ENCODE data around the gene POLA2. TPM values are rescaled to one million over a fixed set of nuclear protein-coding genes. Genes with fewer than 3 reads are reported as not detected.

POLA2 gene
- total and polyA plus RNA-seq, 4 donors = 1.5 to 6.1 (median 3.2) TPM

DNA sequence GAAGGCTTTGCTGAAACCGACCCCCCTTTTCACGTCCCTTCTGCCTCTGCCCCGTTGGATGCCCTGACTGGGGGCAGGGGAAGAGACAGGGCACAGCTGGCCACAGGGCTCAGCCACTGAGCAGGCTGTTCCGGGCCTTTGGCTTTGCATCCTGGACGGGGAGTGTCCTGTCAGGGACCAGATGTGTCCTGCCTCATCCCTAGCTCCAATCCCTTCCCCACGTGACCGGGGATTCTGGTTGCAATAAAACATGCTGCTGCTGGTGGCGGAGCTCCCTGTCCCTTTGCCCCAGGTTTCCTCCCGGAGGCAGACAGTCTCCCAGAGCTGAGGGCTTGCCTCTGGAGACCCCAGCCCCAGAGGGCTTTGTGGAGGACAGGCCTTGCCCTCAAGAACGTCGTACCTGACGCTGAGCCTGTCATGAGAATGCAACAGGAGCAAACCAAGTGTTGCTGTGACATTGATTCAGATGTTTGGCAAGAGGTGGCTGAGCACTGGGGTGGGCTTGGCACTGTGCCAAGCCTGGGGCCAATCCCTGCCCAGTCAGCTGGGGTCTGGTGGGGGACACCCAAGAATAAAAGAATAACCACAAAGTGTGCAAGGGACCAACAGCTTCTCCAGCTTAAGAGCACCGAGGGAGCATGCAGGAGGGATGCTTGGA lies 60.2 kb downstream of the POLA2 start:
- Histone ChIP-seq H3K4me3 (ENCODE audit: low read depth in 1 of 3, low read length in 3 of 3) (no peak overlapping the region), H3K27ac (ENCODE audit: low read depth in 1 of 2, low read length in 2 of 2) (no peak overlapping the region)
- TF ChIP-seq HNF4A (conservative IDR thresholded peaks at IDR 0.05) (no peak), FOXA2 (IDR thresholded peaks at IDR 0.05) (no peak), YY1 (IDR thresholded peaks at IDR 0.05) (no peak), HNF4G (IDR thresholded peaks at IDR 0.05) (no peak), EGR1 (IDR thresholded peaks at IDR 0.05; ENCODE audit: low read depth in 2 of 2) (no peak), TAF1 (conservative IDR thresholded peaks at IDR 0.05) (no peak), JUND (IDR thresholded peaks at IDR 0.05) (no peak), SP1 (IDR thresholded peaks at IDR 0.05) (no peak), FOXA1 (IDR thresholded peaks at IDR 0.05) (no peak), NR2F2 (IDR thresholded peaks at IDR 0.05) (no peak)
- TF ChIP-seq, protein P1, sequence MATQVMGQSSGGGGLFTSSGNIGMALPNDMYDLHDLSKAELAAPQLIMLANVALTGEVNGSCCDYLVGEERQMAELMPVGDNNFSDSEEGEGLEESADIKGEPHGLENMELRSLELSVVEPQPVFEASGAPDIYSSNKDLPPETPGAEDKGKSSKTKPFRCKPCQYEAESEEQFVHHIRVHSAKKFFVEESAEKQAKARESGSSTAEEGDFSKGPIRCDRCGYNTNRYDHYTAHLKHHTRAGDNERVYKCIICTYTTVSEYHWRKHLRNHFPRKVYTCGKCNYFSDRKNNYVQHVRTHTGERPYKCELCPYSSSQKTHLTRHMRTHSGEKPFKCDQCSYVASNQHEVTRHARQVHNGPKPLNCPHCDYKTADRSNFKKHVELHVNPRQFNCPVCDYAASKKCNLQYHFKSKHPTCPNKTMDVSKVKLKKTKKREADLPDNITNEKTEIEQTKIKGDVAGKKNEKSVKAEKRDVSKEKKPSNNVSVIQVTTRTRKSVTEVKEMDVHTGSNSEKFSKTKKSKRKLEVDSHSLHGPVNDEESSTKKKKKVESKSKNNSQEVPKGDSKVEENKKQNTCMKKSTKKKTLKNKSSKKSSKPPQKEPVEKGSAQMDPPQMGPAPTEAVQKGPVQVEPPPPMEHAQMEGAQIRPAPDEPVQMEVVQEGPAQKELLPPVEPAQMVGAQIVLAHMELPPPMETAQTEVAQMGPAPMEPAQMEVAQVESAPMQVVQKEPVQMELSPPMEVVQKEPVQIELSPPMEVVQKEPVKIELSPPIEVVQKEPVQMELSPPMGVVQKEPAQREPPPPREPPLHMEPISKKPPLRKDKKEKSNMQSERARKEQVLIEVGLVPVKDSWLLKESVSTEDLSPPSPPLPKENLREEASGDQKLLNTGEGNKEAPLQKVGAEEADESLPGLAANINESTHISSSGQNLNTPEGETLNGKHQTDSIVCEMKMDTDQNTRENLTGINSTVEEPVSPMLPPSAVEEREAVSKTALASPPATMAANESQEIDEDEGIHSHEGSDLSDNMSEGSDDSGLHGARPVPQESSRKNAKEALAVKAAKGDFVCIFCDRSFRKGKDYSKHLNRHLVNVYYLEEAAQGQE (IDR thresholded peaks at IDR 0.05) = no peak
- TF ChIP-seq, protein P2, sequence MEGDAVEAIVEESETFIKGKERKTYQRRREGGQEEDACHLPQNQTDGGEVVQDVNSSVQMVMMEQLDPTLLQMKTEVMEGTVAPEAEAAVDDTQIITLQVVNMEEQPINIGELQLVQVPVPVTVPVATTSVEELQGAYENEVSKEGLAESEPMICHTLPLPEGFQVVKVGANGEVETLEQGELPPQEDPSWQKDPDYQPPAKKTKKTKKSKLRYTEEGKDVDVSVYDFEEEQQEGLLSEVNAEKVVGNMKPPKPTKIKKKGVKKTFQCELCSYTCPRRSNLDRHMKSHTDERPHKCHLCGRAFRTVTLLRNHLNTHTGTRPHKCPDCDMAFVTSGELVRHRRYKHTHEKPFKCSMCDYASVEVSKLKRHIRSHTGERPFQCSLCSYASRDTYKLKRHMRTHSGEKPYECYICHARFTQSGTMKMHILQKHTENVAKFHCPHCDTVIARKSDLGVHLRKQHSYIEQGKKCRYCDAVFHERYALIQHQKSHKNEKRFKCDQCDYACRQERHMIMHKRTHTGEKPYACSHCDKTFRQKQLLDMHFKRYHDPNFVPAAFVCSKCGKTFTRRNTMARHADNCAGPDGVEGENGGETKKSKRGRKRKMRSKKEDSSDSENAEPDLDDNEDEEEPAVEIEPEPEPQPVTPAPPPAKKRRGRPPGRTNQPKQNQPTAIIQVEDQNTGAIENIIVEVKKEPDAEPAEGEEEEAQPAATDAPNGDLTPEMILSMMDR (IDR thresholded peaks at IDR 0.05; ENCODE audit: low read depth, low read length, missing input control) = no peak
- TF ChIP-seq, protein P3, sequence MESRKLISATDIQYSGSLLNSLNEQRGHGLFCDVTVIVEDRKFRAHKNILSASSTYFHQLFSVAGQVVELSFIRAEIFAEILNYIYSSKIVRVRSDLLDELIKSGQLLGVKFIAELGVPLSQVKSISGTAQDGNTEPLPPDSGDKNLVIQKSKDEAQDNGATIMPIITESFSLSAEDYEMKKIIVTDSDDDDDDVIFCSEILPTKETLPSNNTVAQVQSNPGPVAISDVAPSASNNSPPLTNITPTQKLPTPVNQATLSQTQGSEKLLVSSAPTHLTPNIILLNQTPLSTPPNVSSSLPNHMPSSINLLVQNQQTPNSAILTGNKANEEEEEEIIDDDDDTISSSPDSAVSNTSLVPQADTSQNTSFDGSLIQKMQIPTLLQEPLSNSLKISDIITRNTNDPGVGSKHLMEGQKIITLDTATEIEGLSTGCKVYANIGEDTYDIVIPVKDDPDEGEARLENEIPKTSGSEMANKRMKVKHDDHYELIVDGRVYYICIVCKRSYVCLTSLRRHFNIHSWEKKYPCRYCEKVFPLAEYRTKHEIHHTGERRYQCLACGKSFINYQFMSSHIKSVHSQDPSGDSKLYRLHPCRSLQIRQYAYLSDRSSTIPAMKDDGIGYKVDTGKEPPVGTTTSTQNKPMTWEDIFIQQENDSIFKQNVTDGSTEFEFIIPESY (IDR thresholded peaks at IDR 0.05) = no peak

DNA sequence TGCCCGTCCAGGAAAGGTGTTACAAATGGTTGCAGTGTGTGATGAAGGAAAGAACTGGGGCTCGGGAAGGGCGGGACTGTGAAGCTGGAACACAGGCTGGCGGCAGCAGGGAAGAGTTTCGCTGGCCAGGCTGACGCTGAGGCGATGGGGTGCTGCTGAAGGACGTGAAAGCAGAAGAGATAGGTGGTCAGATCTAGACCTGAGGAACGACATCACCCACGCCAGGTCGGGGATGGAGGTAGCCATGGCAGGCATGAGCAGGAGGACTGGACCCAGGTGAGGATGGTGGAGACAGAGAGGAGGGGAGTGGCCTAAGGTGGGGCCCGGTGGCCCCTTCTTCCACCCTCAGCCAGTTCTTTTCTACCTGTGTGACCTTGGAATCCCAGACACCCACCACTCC lies 62.1 kb downstream of the POLA2 start:
- Histone ChIP-seq H3K27ac (ENCODE audit: low read depth in 1 of 2, low read length in 2 of 2) (no peak overlapping the region), H3K4me1 (ENCODE audit: control insufficient read depth in 4 of 4, insufficient read depth in 4 of 4, low read length in 3 of 4) (peaks cover 0 to 18% (median 7%) of the 10 kb centered on the region in 4 donors), H3K27me3 (ENCODE audit: control insufficient read depth in 4 of 4, insufficient read depth in 4 of 4, low read length in 3 of 4) (no peaks in the 10 kb centered on the region), H3K36me3 (ENCODE audit: control insufficient read depth in 4 of 4, insufficient read depth in 3 of 4, low read depth in 1 of 4, low read length in 3 of 4) (peaks cover 0 to 5% (median 1%) of the 10 kb centered on the region in 4 donors), H3K4me3 (ENCODE audit: low read depth in 1 of 3, low read length in 3 of 3) (no peak overlapping the region), H3K9ac (ENCODE audit: low read depth in 1 of 2, low read length in 2 of 2) (no peak overlapping the region), H3K9me3 (ENCODE audit: control insufficient read depth in 4 of 4, low read length in 3 of 4) (no peaks in the 10 kb centered on the region)
- 70% methylated on average over 12 of the region's 12 CpGs for WGBS
- DNase-seq (ENCODE audit: low spot score) = no peak
- no peak for TF ChIP-seq NR2F2 (IDR thresholded peaks at IDR 0.05)
- TF ChIP-seq EGR1 (IDR thresholded peaks at IDR 0.05; ENCODE audit: low read depth in 2 of 2) = no peak
- TF ChIP-seq, protein P4, sequence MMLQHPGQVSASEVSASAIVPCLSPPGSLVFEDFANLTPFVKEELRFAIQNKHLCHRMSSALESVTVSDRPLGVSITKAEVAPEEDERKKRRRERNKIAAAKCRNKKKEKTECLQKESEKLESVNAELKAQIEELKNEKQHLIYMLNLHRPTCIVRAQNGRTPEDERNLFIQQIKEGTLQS (IDR thresholded peaks at IDR 0.05) = no peak
- TF ChIP-seq RAD21 (IDR thresholded peaks at IDR 0.05) = no peak
- no peak for TF ChIP-seq RXRA (IDR thresholded peaks at IDR 0.05)
- no peak for TF ChIP-seq TAF1 (conservative IDR thresholded peaks at IDR 0.05)
- no peak for TF ChIP-seq JUND (IDR thresholded peaks at IDR 0.05)
- no peak for TF ChIP-seq SP1 (IDR thresholded peaks at IDR 0.05)
- TF ChIP-seq YY1 (IDR thresholded peaks at IDR 0.05) = no peak
- TF ChIP-seq HNF4A (conservative IDR thresholded peaks at IDR 0.05) = no peak
- TF ChIP-seq, protein P1 (IDR thresholded peaks at IDR 0.05) = no peak
- TF ChIP-seq GABPA (IDR thresholded peaks at IDR 0.05 in 1 of 2, conservative IDR thresholded peaks at IDR 0.05 in 1 of 2) = no peak
- TF ChIP-seq, protein P3 (IDR thresholded peaks at IDR 0.05) = no peak
- TF ChIP-seq FOXA2 (IDR thresholded peaks at IDR 0.05) = no peak

More for the DNA sequence above, 60.2 kb downstream of the POLA2 start:
- H3K36me3 ChIP-seq (ENCODE audit: control insufficient read depth in 4 of 4, insufficient read depth in 3 of 4, low read depth in 1 of 4, low read length in 3 of 4) = peaks cover 0 to 5% (median 1%) of the 10 kb centered on the region in 4 donors
- peaks cover 0 to 19% (median 8%) of the 10 kb centered on the region in 4 donors for H3K4me1 ChIP-seq (ENCODE audit: control insufficient read depth in 4 of 4, insufficient read depth in 4 of 4, low read length in 3 of 4)
- no peak for DNase-seq (ENCODE audit: low spot score)
- H3K27me3 ChIP-seq (ENCODE audit: control insufficient read depth in 4 of 4, insufficient read depth in 4 of 4, low read length in 3 of 4) = no peaks in the 10 kb centered on the region
- 82% methylated on average over 13 of the region's 13 CpGs for WGBS
- no peaks in the 10 kb centered on the region for H3K9me3 ChIP-seq (ENCODE audit: control insufficient read depth in 4 of 4, low read length in 3 of 4)
- H3K9ac ChIP-seq (ENCODE audit: low read depth in 1 of 2, low read length in 2 of 2) = no peak overlapping the region
